Measurements from ENCODE around the gene CITED1. TPM values are rescaled to one million over a fixed set of nuclear protein-coding genes. Genes with fewer than 3 reads are reported as not detected.

The CITED1 gene
- total and polyA plus RNA-seq, 4 donors, result 0.34 to 1.8 (median 0.47) TPM; not detected in 1

DNA sequence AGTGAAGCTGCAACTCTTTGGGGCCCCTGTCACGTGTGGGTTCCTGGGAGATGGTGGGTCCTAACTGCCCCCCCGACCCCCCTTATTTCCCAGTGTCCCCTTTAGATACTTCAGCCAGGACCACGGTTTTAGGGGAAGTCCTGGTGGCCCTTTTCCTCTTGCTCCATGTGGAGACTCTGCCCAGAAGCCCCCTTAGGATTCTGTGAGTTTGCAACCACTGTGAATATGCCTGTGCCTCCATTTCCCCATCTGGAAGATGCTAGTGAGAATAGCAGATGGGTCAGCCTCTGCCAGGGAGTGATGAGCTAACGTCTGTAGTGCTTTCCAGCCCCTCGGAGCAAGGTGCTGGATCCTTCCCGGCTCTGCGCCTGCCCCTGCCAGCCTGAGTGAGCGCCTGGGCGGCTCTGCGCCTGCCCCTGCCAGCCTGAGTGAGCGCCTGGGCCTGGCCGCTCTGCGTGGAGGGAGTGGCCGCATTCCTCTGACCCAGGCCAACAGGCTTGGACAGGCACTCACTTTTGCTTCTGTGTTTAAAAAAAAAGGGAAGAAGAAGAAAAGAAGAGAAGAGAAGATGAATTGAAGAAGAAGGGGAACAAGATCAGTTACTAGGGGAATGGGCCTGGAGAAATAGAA lies 6.7 kb upstream of the CITED1 start:
- Histone ChIP-seq H3K27me3 (ENCODE audit: control insufficient read depth in 3 of 3, insufficient read depth in 3 of 3, low read length in 2 of 3) (peaks cover under 1 to 50% (median 46%) of the 10 kb centered on the region in 3 donors), H3K4me1 (ENCODE audit: control insufficient read depth in 5 of 5, insufficient read depth in 5 of 5, low read length in 5 of 5) (peaks cover 0 to 23% (median 4%) of the 10 kb centered on the region in 5 donors), H3K4me3 (no peak overlapping the region), H3K9ac (ENCODE audit: insufficient read depth in 1 of 2, low read length in 2 of 2) (no peak overlapping the region), H3K9me3 (ENCODE audit: control insufficient read depth in 4 of 4, insufficient read depth in 3 of 4, low read length in 3 of 4) (no peaks in the 10 kb centered on the region), H3K36me3 (ENCODE audit: control insufficient read depth in 4 of 4, insufficient read depth in 4 of 4, low read length in 4 of 4) (no peaks in the 10 kb centered on the region), H3K27ac (ENCODE audit: low read depth in 1 of 2, low read length in 1 of 2) (no peak overlapping the region)
- TF ChIP-seq, protein P1, sequence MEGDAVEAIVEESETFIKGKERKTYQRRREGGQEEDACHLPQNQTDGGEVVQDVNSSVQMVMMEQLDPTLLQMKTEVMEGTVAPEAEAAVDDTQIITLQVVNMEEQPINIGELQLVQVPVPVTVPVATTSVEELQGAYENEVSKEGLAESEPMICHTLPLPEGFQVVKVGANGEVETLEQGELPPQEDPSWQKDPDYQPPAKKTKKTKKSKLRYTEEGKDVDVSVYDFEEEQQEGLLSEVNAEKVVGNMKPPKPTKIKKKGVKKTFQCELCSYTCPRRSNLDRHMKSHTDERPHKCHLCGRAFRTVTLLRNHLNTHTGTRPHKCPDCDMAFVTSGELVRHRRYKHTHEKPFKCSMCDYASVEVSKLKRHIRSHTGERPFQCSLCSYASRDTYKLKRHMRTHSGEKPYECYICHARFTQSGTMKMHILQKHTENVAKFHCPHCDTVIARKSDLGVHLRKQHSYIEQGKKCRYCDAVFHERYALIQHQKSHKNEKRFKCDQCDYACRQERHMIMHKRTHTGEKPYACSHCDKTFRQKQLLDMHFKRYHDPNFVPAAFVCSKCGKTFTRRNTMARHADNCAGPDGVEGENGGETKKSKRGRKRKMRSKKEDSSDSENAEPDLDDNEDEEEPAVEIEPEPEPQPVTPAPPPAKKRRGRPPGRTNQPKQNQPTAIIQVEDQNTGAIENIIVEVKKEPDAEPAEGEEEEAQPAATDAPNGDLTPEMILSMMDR (IDR thresholded peaks at IDR 0.05; ENCODE audit: control extremely low read depth, extremely low read depth), result no peak
- DNase-seq, result no peak
- no peak for ATAC-seq (ENCODE audit: insufficient read depth, low FRiP score)
- 55 to 87% methylated on average over 12 to 14 of the region's 14 CpGs for WGBS, 2 donors

- H3K27ac ChIP-seq (ENCODE audit: low read depth in 1 of 2, low read length in 1 of 2), result no peak overlapping the region
- WGBS, 2 donors, result 26 to 27% methylated on average over 15 of the region's 15 CpGs
- H3K9ac ChIP-seq (ENCODE audit: insufficient read depth in 1 of 2, low read length in 2 of 2), result no peak overlapping the region
- peaks cover 23 to 60% (median 51%) of the 10 kb centered on the region in 3 donors for H3K27me3 ChIP-seq (ENCODE audit: control insufficient read depth in 3 of 3, insufficient read depth in 3 of 3, low read length in 2 of 3)
- peaks cover 0 to 9% (median 0%) of the 10 kb centered on the region in 4 donors for H3K9me3 ChIP-seq (ENCODE audit: control insufficient read depth in 4 of 4, insufficient read depth in 3 of 4, low read length in 3 of 4)
- H3K36me3 ChIP-seq (ENCODE audit: control insufficient read depth in 4 of 4, insufficient read depth in 4 of 4, low read length in 4 of 4), result no peaks in the 10 kb centered on the region
- TF ChIP-seq, protein P1 (IDR thresholded peaks at IDR 0.05; ENCODE audit: control extremely low read depth, extremely low read depth), result no peak
- ATAC-seq (ENCODE audit: insufficient read depth, low FRiP score) (no peak), DNase-seq (no peak)
- no peak overlapping the region for H3K4me3 ChIP-seq
- H3K4me1 ChIP-seq (ENCODE audit: control insufficient read depth in 5 of 5, insufficient read depth in 5 of 5, low read length in 5 of 5), result peaks cover 0 to 37% (median 6%) of the 10 kb centered on the region in 5 donors
Observed at GRCh38 chrX:72309297-72310071, 3.8 kb upstream of the CITED1 start.

DNA sequence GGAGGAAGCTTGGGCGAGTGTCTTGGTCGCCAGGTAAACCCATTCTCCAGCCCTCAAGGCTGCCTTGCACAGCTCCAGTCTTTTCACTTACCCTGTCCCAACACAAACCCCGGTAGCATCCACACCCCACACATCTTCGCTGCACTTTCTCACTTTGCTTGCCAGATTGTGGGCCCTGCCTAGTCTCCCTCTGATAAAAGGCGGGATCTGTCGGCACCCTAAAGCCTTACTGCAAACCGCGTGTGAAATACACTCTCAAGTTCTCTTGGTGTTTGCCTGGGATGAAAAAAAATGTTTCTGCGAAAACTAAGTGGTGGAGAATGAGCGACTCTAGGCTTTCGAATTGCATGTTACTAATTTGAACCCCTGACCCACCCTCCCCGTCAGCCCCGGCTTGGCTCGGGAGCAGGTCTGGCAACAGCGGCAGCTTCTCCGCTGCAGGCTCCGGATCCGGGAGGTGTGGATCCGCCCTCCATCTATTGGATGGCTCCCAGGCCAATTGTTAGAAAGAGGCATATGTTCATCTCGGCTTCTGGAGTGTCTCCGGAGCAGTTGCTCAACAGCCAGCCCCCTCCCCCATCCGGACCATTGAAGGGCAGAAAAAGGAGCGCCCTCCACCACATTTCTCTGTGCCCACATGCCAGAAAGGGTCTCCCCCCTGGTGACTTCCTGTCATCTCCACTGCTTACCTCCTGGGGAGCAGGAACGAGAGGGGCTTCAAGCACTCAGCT lies 3.0 kb upstream of the CITED1 start:
- no peak overlapping the region for H3K9ac ChIP-seq (ENCODE audit: insufficient read depth in 1 of 2, low read length in 2 of 2)
- no peak overlapping the region for H3K27ac ChIP-seq (ENCODE audit: low read depth in 1 of 2, low read length in 1 of 2)
- peaks cover 0 to 9% (median 0%) of the 10 kb centered on the region in 4 donors for H3K9me3 ChIP-seq (ENCODE audit: control insufficient read depth in 4 of 4, insufficient read depth in 3 of 4, low read length in 3 of 4)
- no peak overlapping the region for H3K4me3 ChIP-seq
- WGBS, 2 donors, result 1 to 12% methylated on average over 23 to 24 of the region's 24 CpGs
- H3K27me3 ChIP-seq (ENCODE audit: control insufficient read depth in 3 of 3, insufficient read depth in 3 of 3, low read length in 2 of 3), result peaks cover 23 to 68% (median 58%) of the 10 kb centered on the region in 3 donors
- ATAC-seq (ENCODE audit: insufficient read depth, low FRiP score) (peak; percentile 62), DNase-seq (peak; percentile 86 to 90 (median 87))
- no peaks in the 10 kb centered on the region for H3K36me3 ChIP-seq (ENCODE audit: control insufficient read depth in 4 of 4, insufficient read depth in 4 of 4, low read length in 4 of 4)
- TF ChIP-seq, protein P1 (IDR thresholded peaks at IDR 0.05; ENCODE audit: control extremely low read depth, extremely low read depth), result no peak
- H3K4me1 ChIP-seq (ENCODE audit: control insufficient read depth in 5 of 5, insufficient read depth in 5 of 5, low read length in 5 of 5), result peaks cover 0 to 30% (median 6%) of the 10 kb centered on the region in 5 donors
